Osteocyte (in vitro differentiated cells): Measurements from ENCODE around the gene CRHR1. TPM values are rescaled to one million over a fixed set of nuclear protein-coding genes. Genes with fewer than 3 reads are reported as not detected.

Experiments
- DNase-seq: peaks from one replicate; pipeline ENCODE4 v3.0.0; 2021; ENCODE audit warnings: mixed read lengths; ENCODE audit not compliant: unreplicated experiment; ENCODE audit errors: extremely low spot score
- H3K27ac Mint-ChIP-seq: one replicate; pipeline ENCODE4 v1.8.0; 2021; ENCODE audit warnings: mild to moderate bottlenecking, mixed read lengths; ENCODE audit not compliant: unreplicated experiment
- H3K27me3 Mint-ChIP-seq: one replicate; pipeline ENCODE4 v1.8.0; 2021; ENCODE audit warnings: mixed read lengths; ENCODE audit not compliant: unreplicated experiment
- H3K36me3 Mint-ChIP-seq: one replicate; pipeline ENCODE4 v1.8.0; 2021; ENCODE audit warnings: mixed read lengths; ENCODE audit not compliant: unreplicated experiment
- H3K4me1 Mint-ChIP-seq: one replicate; pipeline ENCODE4 v1.8.0; 2021; ENCODE audit warnings: mixed read lengths; ENCODE audit not compliant: unreplicated experiment
- H3K4me3 Mint-ChIP-seq: one replicate; pipeline ENCODE4 v1.8.0; 2021; ENCODE audit warnings: mild to moderate bottlenecking, moderate library complexity, mixed read lengths; ENCODE audit not compliant: unreplicated experiment
- H3K9me3 Mint-ChIP-seq: one replicate; pipeline ENCODE4 v1.8.0; 2021; ENCODE audit warnings: mixed read lengths; ENCODE audit not compliant: unreplicated experiment
- total RNA-seq: library from RNA; stranded (reverse); gene quantifications from 2 replicates; pipeline ENCODE4 v1.2.1, GENCODE V29; 2021
- TF ChIP-seq, protein P1 (sequence below): fragments of 200-600 bp; sonication (generic); IDR thresholded peaks from 2 replicates; pipeline ENCODE4 v1.5.0; 2021; ENCODE audit warnings: antibody characterized with exemption, mild to moderate bottlenecking, moderate library complexity

Gene CRHR1
- total RNA-seq, 1 donor from 2014 or later, result not detected

DNA sequence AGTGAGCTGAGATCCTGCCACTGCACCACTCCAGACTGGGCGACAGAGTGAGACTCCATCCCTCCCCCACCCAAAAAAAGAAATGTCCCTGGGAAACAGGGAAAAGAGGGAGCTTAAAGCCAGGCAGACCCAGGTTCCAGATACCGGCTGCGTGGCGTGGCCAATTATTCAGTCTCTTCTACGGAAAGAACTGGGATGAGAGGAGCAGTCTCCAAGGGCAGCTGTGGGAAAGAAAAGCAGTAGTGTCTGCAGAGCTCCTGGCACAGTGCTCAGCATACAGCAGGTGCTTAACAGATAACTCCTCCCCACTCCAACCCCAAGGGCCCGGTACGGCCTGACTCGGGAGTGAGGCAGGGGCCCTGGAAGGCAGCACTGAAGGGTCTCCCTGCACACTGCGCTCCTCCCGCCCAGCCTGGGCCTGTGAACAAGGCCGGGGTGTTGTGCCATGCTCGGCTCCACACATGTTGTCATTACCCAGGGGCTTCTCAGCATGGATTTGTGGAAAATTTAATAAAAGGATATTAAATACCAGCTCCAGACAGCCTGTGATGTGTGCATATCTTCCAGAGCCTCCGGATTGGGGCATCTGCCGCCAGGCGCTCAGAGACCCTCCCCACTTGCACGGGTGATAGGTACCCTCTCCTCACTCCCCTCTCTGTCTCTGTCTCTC lies 42.9 kb downstream of the CRHR1 start:
- no peak for DNase-seq
- Mint-ChIP-seq H3K9me3 (no peaks in the 10 kb centered on the region), H3K4me1 (no peaks in the 10 kb centered on the region), H3K27me3 (peaks cover 7% of the 10 kb centered on the region), H3K27ac (no peak overlapping the region), H3K4me3 (no peak overlapping the region), H3K36me3 (no peaks in the 10 kb centered on the region)
- TF ChIP-seq, protein P1, sequence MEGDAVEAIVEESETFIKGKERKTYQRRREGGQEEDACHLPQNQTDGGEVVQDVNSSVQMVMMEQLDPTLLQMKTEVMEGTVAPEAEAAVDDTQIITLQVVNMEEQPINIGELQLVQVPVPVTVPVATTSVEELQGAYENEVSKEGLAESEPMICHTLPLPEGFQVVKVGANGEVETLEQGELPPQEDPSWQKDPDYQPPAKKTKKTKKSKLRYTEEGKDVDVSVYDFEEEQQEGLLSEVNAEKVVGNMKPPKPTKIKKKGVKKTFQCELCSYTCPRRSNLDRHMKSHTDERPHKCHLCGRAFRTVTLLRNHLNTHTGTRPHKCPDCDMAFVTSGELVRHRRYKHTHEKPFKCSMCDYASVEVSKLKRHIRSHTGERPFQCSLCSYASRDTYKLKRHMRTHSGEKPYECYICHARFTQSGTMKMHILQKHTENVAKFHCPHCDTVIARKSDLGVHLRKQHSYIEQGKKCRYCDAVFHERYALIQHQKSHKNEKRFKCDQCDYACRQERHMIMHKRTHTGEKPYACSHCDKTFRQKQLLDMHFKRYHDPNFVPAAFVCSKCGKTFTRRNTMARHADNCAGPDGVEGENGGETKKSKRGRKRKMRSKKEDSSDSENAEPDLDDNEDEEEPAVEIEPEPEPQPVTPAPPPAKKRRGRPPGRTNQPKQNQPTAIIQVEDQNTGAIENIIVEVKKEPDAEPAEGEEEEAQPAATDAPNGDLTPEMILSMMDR, result no peak

DNA sequence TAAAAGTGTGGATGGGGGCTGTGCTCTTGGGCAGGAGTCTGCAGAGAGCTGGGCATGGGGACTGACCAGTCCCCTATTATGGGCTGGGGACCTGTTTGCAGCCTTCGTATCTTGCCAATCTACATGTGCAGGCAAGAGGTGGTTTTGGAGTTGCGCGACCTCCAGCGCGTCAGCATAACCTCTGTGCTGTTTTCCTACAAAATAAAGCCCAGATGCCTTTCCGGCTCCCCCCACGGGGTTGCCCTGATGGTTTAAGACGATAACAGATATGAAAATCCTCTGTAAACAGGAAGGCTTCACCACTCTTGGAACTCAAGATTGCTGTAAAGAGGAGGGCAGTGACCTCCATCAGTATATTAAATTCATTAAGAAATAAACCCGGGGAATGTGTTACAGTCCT lies 44.1 kb downstream of the CRHR1 start:
- TF ChIP-seq, protein P1, result no peak
- Mint-ChIP-seq H3K4me1 (no peaks in the 10 kb centered on the region), H3K36me3 (no peaks in the 10 kb centered on the region), H3K4me3 (no peak overlapping the region), H3K27ac (no peak overlapping the region), H3K9me3 (no peaks in the 10 kb centered on the region), H3K27me3 (peaks cover 7% of the 10 kb centered on the region)
- DNase-seq, result no peak

DNA sequence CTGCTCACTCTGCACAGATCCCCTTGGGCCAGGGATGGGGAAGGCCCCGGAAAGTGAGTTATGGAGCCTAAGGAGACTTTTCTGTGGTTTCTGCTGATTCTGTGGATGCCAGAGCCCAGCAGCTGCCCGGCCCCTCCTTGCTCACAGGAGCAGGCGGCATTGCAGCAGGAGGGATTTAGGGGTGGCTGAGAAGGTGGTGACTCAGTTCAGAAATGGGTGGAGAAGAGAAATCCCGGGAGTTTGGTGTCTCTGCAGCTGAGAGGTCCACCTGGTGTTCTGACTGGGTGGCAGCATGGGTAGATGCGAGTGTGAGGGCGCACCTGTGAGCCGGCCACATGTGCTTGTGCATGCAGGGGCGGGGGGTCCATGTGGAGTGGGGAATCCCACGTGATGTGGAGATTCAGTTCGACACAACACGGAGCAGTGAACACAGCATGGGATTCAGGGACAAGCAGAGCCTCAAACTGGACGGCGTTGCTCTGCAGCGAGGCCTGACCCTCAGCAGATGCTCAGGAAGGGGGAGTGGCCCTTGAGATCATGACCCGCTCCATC lies 44.5 kb downstream of the CRHR1 start:
- Mint-ChIP-seq H3K27ac (no peak overlapping the region), H3K4me3 (no peak overlapping the region), H3K36me3 (no peaks in the 10 kb centered on the region), H3K27me3 (peaks cover 7% of the 10 kb centered on the region), H3K9me3 (no peaks in the 10 kb centered on the region), H3K4me1 (no peaks in the 10 kb centered on the region)
- DNase-seq, result no peak
- TF ChIP-seq, protein P1, result no peak

DNA sequence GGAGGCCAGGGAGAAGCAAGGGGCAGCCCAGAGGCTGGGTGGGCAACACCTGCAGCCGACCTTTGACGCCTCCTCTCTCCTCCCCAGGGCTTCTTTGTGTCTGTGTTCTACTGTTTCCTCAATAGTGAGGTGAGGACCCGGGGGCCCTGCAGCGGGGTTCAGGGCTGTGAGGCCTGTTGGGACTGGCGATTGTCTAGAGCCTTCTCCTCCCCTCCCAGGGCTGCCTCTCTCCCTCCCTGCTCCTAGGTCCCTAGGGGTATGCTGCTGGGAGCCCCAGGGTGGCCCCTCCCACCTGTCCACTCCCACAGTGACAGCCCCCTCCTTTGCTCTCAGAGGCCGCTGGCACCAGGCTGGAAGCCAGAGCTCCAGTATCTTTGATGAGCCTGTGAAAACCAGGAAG lies 49.8 kb downstream of the CRHR1 start:
- H3K9me3 Mint-ChIP-seq, result no peaks in the 10 kb centered on the region
- TF ChIP-seq, protein P1, result no peak
- no peak for DNase-seq
- H3K4me3 Mint-ChIP-seq, result no peak overlapping the region
- no peaks in the 10 kb centered on the region for H3K4me1 Mint-ChIP-seq
- H3K27me3 Mint-ChIP-seq, result peaks cover 19% of the 10 kb centered on the region
- H3K36me3 Mint-ChIP-seq, result no peaks in the 10 kb centered on the region
- no peak overlapping the region for H3K27ac Mint-ChIP-seq

DNA sequence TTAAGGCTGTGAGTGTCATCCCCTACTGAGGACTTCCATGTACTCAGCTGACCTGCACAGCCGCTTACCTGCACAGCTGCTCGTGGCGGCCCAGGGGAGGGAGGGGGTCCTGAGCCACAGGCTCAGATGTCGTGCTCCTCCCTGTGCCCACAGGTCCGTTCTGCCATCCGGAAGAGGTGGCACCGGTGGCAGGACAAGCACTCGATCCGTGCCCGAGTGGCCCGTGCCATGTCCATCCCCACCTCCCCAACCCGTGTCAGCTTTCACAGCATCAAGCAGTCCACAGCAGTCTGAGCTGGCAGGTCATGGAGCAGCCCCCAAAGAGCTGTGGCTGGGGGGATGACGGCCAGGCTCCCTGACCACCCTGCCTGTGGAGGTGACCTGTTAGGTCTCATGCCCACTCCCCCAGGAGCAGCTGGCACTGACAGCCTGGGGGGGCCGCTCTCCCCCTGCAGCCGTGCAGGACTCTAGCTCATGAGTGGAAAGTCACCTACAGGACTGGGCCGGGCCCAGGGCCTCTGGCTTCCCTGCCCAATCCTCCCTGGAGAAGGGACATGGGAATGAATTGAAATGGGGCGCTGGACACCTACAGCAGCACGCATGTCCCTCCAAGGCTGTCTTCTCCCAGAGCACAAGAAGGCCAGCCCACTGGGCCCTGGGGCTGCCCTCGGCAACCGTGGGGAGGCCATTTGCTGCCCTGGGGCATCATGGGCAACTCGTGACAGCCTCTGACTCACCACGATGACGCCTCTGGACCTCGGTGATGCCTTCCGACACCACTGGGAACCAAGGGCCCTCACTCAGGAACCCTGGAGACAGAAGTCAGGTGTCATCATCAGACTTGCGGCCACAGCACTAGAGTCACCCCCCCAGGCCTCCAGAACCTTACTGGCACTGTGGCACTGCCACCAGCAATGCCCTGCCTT lies 50.6 kb downstream of the CRHR1 start:
- H3K27ac Mint-ChIP-seq, result no peak overlapping the region
- no peak overlapping the region for H3K4me3 Mint-ChIP-seq
- H3K9me3 Mint-ChIP-seq, result no peaks in the 10 kb centered on the region
- no peak for DNase-seq
- H3K36me3 Mint-ChIP-seq, result no peaks in the 10 kb centered on the region
- peaks cover 25% of the 10 kb centered on the region for H3K27me3 Mint-ChIP-seq
- no peaks in the 10 kb centered on the region for H3K4me1 Mint-ChIP-seq
- TF ChIP-seq, protein P1, result no peak
